Erythroblast (primary cell): Measurements from ENCODE around the gene CCS.

Source experiments
- GATA1 ChIP-seq: IDR thresholded peaks from 2 replicates; pipeline ENCODE4 v1.6.1; 2011; ENCODE audit warnings: low read depth, mild to moderate bottlenecking, control low read depth, low read length, moderate library complexity
- POLR2A ChIP-seq: IDR thresholded peaks from 2 replicates; pipeline ENCODE4 v1.6.1; 2011; ENCODE audit warnings: mild to moderate bottlenecking, low read length

GRCh38 chr11:66561975-66562248 lies 31.1 kb upstream of the CCS start:
- no peak for TF ChIP-seq POLR2A
- TF ChIP-seq GATA1: no peak
